Measurements from ENCODE around the gene HOXA11.

GRCh38 chr7:27174874-27175625 is 10.0 kb downstream of the HOXA11 start:
- TF ChIP-seq CTCF (IDR thresholded peaks at IDR 0.05) (no peak), NR2C2 (CRISPR knock-in tag; IDR thresholded peaks at IDR 0.05) (no peak), ZNF416 (CRISPR knock-in tag; IDR thresholded peaks at IDR 0.05) (no peak), OVOL2 (CRISPR knock-in tag; IDR thresholded peaks at IDR 0.05; ENCODE audit: borderline replicate concordance) (no peak)

All from WTC11 (cell line).